Posterior cingulate gyrus (tissue), 11 donors: ENCODE results near the gene GSAP.
"Not testable (repeated sequence)": the region's sequence is repeated elsewhere in the genome, so short reads cannot be mapped to it uniquely, and the experiment has no call there.

Source experiments
- DNase-seq, 10 donors: peaks; one replicate each; pipeline versions ENCODE4 v3.0.0 to v3.0.0-alpha.2; 2020 to 2021; ENCODE audit warnings: mixed read lengths in 3 of 10
- intact Hi-C: fragments of 100-400 bp; cut with DNase I; formaldehyde crosslinking; loops from one replicate; pipeline ENCODE4 v1.15.1; 2023

GSAP gene

GRCh38 chr7:77370606-77371005 lies 45.5 kb downstream of the GSAP start:
- intact Hi-C loops: no loop called here
- DNase-seq: no peak

DNA sequence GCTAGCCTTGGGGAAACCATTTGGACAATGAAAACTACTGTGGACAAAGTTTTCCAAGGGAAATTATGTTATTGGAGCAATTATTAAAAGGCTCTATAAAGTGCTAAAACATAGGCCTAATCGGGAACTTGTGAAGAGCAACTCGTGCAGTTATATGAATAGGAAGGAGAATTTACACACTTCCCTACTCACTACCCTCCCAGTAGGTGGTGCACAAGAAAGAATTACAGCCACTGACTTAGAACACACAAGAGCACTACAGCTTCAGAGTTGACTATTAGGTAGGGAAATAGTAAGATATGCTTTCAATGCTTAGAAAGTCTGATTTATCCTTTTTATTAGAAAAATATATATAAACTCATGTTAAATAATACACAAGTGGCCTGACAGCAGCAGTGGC lies 47.2 kb downstream of the GSAP start:
- intact Hi-C loops: no loop called here
- DNase-seq: no peak

DNA sequence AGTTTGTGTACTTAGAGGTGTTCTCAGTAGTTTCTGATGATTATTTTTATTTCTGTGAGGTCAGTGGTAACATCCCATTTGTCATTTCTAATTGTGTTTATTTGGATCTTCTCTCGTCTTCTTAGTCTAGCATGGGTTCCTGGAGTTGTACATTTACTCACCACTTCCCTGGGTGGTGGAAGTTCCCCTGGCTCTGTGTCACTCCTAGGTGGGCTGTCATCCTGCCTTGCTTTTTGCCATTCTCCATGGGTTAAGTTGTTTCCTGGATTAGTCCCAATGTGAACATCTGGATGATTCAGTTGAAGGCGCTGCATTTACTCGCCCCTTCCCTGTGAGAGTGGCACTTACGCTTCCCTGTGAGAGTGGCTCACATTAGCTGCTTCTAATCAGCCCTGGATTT lies 48.2 kb downstream of the GSAP start:
- no peak for DNase-seq
- intact Hi-C loops: no loop called here

DNA sequence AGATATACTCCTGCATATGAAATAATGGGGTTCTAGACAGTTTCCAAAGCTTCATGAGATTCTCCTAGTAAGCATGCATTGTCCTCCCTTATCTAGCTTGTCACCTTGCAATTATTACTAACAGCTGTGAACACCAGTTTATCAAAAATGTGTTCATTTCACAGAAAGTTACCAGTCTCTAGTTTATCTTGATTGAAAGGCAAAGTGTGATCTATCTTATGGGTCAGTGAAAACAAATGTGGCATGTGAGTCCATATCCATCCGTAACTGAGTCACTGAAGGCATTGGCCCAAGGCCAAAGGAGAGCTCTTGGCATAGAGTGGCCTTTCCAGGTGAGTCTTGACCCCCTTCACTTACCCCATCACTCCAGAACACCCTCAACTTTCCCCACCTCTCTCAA lies 53.2 kb downstream of the GSAP start:
- intact Hi-C loops: no loop called here
- no peak for DNase-seq

DNA sequence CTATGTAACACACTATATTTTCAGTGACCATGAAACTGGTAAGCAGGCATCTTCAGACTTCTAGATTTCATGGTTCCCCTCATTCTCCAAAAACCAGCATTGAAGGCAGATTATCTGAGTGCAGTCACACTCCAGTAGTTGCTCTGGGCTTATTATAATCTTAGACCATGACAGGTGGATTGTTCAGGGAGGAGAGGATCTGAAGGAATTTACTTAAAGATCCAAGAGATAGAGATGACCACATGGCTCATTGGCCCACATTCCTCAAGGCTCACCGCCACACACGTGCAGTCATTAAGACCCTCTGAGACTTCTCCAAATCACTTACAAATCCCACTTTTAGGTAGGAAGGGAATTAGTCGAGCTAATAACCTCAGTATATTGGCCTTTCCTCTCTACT lies 55.2 kb downstream of the GSAP start:
- intact Hi-C loops: no loop called here
- DNase-seq: no peak

- no peak for DNase-seq
- intact Hi-C loops: no loop called here
Measured at GRCh38 chr7:77360104-77360503, 56.0 kb downstream of the GSAP start.

DNA sequence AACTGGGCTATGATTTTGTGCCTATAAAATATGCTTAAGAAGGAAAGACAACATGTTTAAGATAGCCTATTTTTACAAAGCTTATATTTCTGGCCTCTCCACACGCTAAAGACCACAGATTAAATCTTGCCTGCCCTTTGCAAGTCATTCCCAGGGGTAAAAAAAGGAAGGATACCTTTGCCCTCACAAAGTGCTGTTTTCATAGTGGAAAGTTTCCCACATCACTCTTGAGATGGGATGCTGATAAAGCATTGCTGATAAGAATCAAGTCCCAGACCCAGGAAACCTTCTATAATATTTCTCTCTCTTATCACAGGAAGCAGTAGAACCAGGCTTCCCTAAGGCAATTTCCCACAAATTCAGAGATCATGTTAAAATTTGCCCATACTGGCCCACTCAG lies 56.5 kb downstream of the GSAP start:
- intact Hi-C loops: loop anchor here (1.0 kb wide), 1 partner anchor 27 kb away; no protein-coding TSS in a partner anchor
- DNase-seq: no peak

DNA sequence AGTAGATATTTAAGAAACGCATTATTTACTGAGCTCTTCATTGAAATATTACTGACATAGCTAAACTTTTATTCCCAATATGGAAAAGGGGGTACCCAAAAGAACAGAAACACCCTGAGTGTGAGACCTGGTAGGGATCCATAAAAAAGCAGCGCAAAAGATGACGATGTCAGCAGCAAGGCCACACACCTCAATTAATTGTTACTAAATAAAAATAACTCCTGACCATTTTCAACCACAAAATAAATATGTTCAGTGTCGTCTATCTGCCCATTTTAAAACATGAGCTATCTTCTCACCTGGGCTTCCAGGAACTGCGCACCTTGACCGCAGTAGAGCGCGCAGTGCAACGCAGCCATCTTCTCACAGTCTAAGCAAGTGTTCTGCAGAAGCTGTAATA lies 61.2 kb downstream of the GSAP start:
- DNase-seq: no peak
- intact Hi-C loops: no loop called here

- DNase-seq: no peak
- intact Hi-C loops: no loop called here
Measured at GRCh38 chr7:77354484-77354883, 61.7 kb downstream of the GSAP start.

DNA sequence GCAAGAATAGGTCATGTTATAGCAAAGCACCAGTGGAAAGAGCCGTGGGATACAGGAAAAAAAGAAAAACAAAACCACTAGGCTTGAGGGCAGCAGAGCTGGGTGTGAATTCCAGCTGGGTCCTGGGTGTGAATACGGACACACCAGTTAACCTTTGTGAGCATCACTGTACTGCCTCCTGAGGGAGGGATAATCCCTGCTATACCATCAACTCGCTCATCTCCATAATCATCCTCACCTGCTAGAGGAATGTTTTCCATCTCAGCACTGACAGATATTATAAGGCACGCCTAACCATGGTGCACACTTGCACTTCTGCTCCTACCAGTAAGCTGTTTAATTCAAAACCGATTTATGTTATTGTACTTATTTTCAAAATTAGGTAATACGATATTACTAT lies 62.2 kb downstream of the GSAP start:
- intact Hi-C loops: no loop called here
- no peak for DNase-seq

DNA sequence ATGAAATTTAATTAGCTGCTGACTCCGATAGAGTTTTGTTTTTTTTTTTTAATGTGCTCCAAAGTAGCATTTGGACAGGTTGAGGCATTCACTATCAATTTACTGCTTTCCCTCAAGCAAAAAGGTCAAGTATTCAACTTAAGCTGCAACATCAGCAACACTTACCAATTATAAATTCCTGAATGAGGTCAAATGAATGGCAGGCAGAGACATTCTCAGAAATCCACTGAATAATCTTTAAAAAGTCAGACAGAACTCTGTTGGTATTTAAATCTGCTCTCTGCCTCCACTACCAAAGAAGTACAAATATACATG lies 62.8 kb downstream of the GSAP start:
- no peak for DNase-seq
- intact Hi-C loops: no loop called here

GRCh38 chr7:77352665-77353406 lies 63.3 kb downstream of the GSAP start:
- DNase-seq: no peak
- intact Hi-C loops: no loop called here

DNA sequence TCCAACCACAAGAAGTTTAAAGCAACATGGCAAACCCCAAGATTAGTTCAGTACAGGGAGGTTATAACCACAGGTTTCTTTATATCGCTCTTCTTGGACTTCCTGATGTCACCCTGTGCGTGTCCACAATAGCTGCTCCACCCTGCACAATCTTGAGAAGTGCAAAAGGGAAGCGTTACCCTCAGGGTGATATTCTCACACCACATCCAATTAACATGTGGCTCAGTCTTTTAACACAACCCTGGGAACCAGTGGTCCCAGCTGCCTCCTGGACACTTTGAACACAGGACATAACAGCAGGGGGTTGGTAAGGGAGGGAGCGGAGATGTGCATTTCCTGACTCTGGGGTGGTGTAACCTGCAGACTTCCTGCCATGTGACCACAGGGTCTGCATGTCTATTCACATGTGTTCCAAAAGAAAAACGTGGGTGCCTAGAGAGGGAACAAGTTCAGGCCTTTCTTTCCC lies 64.6 kb downstream of the GSAP start:
- intact Hi-C loops: no loop called here
- DNase-seq: no peak

GRCh38 chr7:77349141-77349540 lies 67.0 kb downstream of the GSAP start:
- no peak for DNase-seq
- intact Hi-C loops: no loop called here

DNA sequence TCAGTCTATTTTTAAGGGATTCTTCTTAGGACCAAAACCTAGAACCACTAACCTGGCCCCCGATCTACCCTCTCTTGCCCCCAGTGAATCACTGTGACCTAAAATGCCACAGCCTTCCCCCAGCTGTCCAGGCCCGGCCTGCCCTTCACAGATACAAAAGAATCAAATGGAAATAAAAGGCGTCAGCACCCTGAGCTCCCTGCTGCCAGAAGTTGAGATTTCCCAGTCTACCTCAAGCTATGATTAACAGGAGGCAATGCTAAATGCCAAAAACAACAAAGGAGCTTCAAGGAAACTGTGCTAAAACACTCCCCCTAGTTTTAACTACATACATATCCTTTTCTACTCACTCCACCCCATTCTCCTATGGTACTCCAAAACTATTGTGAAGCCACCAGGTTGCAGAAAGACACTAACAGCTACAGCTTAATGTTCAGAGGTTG lies 67.8 kb downstream of the GSAP start:
- DNase-seq: no peak
- intact Hi-C loops: no loop called here

- intact Hi-C loops: no loop called here
- DNase-seq: no peak
Measured at GRCh38 chr7:77346441-77346840, 69.7 kb downstream of the GSAP start.

DNA sequence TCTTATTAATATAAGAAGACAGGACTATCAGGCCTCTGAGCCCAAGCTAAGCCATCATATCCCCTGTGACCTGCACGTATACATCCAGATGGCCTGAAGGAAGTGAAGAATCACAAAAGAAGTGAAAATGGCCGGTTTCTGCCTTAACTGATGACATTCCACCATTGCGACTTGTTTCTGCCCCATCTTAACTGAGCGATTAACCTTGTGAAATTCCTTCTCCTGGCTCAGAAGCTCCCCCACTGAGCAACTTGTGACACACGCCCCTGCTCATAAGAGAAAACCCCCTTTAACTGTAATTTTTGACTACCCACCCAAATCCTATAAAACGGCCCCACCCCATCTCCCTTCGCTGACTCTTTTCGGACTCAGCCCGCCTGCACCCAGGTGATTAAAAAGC lies 70.7 kb downstream of the GSAP start:
- intact Hi-C loops: not testable (repeated sequence)

DNA sequence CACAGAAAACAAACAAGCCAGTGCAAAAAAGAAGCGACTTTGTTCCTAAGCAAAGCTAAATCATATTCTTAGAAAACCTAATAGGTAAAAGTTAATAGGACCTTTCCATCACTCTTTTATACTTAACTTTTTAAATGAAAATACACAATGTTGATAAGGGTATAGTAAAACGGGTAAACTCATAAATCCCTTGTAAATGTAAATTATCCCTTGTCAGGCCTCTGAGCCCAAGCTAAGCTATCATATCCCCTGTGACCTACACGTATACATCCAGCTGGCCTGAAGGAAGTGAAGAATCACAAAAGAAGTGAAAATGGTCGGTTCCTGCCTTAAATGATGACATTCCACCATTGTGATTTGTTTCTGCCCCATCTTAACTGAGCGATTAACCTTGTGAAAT lies 76.4 kb downstream of the GSAP start:
- intact Hi-C loops: no loop called here
- DNase-seq: no peak

More for the DNA sequence above, 70.7 kb downstream of the GSAP start:
- DNase-seq: not testable (repeated sequence)

GRCh38 chr7:77338883-77339629 lies 77.1 kb downstream of the GSAP start:
- intact Hi-C loops: no loop called here
- DNase-seq: no peak

- DNase-seq: no peak
- intact Hi-C loops: no loop called here
Measured at GRCh38 chr7:77338260-77338659, 77.9 kb downstream of the GSAP start.

DNA sequence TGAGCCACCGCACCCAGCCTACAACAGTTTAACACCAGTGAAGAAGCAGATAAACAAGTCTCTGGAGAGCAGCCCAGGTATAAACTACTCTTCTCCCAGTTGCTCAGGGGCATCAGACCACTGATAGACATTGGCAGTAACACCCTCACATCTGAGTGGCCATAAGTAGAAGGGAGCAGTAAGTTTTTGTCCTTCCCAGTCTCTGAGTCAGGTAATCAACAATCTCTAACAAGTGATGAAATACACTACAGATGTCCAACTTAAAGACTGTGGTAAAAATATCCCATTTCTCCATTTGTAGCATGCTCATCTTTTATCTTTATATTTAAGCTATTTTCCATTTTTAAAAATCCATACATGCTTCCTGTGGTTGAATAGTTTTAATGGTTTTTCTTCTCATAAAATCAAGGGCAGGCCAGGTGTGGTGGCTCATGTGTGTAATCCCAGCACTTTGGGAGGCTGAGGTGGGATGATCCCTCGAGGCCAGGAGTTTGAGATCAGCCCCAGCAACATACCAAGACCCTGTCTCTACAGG lies 78.6 kb downstream of the GSAP start:
- intact Hi-C loops: no loop called here
- no peak for DNase-seq

DNA sequence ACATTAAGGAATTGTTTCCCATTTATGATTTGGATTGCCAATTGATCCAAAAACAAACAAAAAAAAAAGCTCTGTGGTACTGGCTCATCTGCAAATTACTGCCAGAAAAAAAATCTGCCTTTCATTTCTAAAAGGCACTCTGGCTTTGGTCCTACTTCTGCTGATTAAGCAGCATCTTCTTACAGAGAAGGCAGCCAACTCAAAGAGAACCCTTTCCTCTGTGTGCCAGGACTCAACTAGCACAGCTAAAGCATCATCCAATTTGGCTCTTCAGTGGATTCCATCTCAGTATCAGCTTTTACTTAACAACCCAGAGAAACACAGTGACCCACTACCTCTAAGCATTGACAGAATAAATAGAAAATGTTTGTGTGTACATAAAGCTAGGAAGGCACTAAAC lies 80.6 kb downstream of the GSAP start:
- no peak for DNase-seq
- intact Hi-C loops: no loop called here
